Activated CD8-positive, alpha-beta memory T cell treated with anti-CD3 and anti-CD28 coated beads for 36 hours (primary cell): Measurements from ENCODE around the gene BNC2. TPM values are rescaled to one million over a fixed set of nuclear protein-coding genes. Genes with fewer than 3 reads are reported as not detected.

Experiments used
- CTCF ChIA-PET: fragments of 350-600 bp; sonication (Branson Sonifier 250); formaldehyde crosslinking; loops from one replicate; lab custom pipeline; 2021; ENCODE audit warnings: antibody characterized with exemption; lab: Charles Lee
- POLR2A ChIA-PET: fragments of 350-600 bp; sonication (Branson Sonifier 250); formaldehyde crosslinking; loops from one replicate; lab custom pipeline; 2021; ENCODE audit warnings: antibody characterized with exemption; lab: Charles Lee
- total RNA-seq, 2 experiments: library from RNA; stranded (reverse); gene quantifications; one replicate each; pipeline ENCODE4 v1.2.3, GENCODE V29; 2021

BNC2 gene
- total RNA-seq, 2 experiments from 2014 or later: not detected

DNA sequence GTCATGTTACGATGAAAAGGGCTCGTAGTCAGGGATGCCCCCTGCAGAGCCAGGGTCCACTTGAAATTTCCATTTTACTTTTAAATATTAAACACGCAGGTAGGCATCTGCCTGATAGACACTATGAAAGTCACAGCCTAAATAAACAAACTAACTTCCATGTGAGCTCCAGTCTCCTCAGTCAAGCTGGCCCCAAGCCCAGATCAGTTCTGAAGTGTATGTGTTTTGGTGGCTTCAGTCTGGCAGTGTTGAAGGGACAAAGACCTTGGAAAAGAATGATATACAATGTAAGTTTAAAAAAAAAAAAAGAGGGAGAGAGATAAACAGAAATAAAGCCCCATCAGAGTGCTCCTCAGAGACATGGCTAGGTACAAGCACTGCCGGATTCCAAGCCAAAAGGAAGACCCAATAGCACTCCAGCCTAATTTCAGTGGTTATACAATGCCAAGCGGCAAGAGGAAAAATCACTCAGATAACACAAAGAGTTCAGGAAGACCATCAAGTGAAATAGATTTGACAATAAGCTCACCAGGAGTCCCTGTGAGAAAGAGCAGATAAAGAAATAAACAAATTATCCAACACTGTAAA is 181.0 kb downstream of the BNC2 start:
- ChIA-PET CTCF (no interaction called here), POLR2A (no interaction called here)

DNA sequence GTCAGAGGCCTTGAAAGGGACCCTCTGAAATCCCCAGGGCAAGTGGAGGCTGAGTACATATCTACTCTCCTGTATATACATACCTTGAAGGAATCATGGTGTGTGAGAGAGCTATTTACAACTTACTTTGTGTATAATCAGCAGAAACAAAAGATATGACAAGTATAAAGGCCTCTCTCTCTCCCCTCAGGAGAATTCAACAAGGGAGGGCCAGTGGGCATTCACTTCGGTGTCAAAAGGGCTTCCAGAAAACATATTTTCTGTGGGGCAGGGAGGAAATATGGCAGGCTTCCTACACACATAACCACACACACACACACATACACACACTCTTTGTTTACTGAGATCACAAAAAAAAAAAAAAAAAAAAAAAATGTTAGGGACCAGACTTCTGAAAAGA is 181.7 kb downstream of the BNC2 start:
- CTCF ChIA-PET: no interaction called here

DNA sequence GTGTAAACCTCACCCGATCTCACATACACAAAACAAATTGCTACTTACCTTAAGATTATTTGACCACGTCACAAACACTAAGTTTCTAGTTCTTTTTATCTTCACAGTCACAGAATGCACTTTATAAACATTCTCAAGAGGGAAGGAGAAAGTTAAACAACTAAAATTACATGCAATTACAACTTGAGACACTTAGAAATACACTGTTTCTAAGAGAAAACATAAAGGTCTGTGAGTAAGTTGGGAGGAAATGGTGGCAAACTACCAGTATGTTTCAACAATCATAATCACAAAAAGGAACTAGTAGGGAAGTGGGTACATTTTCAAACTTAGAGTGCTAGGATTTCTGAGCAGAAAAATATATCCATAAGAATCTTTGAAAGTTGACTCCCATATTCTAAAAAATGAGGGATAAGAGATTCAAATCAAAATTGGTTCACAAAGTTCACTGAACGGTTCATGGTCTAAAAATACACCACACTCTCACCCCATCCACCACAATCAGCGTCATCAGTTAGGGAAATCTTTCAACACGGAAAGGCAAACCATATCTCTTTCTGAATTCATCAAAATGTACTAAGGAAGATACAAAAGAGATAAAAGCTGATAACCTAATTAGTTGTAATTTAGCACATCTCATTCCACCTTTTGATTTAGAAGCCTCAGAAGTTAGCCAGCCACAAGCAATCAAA is 182.6 kb downstream of the BNC2 start:
- ChIA-PET POLR2A (no interaction called here), CTCF (no interaction called here)

More for the DNA sequence above, 181.7 kb downstream of the BNC2 start:
- POLR2A ChIA-PET: no interaction called here

DNA sequence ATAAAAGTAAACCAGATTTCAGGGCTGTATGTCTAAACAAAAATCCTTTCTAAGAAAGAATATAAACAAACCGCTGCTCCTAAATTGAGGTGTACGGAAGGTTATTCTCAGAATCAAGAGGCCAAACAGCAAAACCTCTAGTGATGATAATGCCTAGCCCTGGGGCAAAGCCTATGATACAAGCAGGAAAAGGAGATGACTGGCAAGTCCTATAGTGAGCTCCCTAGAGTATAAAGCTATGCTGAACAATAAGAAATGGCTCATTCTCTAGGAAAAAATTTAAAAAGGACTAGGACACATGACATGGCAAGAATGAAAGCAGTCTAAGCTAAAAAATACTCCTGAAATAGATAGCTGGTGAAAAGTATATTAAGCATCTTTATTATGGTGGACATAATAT is 187.1 kb downstream of the BNC2 start:
- CTCF ChIA-PET: no interaction called here
- POLR2A ChIA-PET: no interaction called here

DNA sequence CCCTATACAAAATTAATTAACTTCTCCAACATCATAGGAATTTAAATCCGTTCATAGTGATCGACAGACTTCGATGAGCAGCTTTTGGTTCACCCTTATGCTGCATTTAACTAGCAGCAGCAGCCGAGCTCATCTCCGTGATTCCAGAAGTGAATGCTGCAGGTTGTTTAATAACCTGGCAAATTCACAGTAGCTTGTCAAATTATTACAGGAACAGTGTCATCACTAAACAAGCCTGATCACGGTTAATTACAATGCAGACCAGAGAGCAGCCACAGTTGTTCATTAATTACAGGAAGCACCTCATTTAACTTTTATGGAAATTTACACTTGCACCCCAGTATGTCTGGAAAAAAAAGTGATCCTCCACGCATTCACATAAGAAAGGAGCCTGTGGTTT is 188.2 kb downstream of the BNC2 start:
- CTCF ChIA-PET: no interaction called here
- POLR2A ChIA-PET: no interaction called here

DNA sequence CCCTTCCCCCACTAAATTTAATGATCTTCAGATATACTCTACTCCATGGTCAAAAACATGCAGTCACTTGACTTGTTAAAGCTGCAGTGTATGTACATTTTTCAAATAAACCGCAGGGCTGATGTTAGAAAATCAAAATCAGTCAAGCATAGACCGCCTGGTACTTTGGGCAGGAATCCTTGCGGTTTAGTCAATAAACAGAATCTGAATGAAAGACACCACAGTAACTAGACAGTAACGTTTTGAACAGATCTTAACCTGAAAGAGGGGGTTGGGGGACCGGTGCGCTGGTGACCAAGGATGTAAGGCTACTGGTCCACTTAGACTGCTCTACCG is 188.8 kb downstream of the BNC2 start:
- POLR2A ChIA-PET: no interaction called here
- CTCF ChIA-PET: no interaction called here

DNA sequence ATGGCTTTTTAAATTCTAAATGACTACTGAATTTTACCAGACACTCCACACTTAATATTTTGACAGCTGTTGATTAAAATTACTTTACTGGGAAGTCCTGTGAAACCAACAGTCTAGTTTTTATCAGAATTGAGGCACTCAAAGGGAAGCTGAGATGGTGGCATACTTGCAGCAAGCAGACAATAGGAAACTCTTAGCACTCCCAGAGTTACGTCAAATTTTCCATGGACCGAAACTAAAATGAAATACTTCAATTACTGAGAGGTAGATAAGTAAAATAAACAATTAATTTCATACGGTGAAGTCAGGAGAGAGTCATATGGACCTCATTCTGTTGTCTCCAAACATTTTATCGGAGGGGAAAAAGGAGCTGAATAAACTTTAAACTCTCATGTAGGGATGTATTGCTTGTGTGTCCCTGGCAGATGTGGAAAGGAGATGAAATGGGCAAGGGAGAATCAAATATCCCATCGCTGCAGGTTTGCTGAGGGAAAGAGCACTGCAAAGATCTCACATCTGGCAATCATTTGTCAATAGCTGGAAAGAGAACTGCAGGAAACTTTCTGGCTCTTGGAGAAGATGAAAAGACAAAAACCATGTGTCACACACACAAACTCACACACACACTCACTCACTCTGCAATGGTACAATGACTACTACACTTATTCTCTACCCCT is 189.4 kb downstream of the BNC2 start:
- ChIA-PET CTCF (interaction anchor here (0.5 kb wide), 1 partner anchor 396 kb away, joined by 3 read pairs; no protein-coding TSS in a partner anchor), POLR2A (no interaction called here)

DNA sequence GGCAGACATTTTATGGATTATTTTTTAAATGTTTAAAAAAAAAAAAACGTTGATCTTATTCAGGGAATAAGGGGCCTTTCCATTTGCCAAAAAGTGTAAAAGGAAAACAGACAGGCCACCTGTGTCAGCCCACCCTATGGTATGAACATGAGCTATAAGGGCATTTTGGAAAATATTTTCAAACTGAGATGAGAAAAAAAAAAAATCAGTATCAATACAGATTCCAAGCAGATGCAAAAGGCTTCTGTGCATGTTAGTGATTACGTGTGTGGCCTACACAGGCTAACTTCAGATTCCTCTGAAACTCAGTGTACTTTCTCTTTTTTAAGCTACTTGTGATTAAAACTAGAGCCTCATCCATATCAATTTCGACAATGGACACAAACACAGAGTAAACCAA is 189.9 kb downstream of the BNC2 start:
- CTCF ChIA-PET: interaction anchor here (0.5 kb wide), 1 partner anchor 397 kb away, joined by 3 read pairs; no protein-coding TSS in a partner anchor

DNA sequence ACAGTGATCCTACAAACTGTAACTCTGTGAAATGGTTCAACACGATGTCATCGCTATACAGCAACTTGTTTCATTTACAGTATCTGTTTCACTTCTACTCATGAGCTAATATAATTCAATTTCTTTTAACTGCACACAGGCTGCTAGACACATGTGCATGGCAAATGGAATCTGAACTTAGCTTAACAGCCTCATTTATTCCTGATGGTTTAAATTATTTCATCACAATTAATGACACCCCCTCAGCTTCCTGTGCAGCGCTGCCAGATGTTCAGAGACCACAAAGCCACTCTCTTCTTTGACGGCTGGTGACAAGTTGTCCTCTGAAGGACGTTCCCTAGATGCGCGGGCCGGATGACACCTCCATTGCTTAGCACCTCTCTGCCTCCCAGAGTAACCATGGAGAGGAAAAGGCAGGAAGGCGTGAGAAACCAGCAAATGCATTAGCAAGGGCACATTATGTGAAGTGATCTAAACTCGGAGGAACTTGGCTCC is 191.1 kb downstream of the BNC2 start:
- ChIA-PET CTCF (no interaction called here), POLR2A (no interaction called here)

More for the DNA sequence above, 189.9 kb downstream of the BNC2 start:
- POLR2A ChIA-PET: no interaction called here

DNA sequence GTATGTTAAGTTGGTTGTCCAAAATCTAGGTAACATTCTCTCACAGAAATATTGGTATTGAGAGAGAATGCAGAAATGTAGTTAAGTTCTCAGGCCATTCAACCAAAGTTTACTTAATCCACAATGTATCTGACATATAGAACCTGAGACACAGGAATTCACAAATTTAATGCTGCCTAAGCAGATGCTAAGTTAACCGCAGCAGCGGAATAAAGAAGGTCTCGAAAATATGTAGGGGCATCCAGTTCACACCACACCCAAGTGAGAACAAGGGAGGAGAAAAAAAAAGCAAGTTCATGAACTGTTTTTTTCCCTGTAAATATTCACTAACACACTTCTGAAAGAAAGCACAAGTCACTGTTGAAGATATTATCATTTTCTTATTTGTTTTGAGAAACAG is 194.0 kb downstream of the BNC2 start:
- ChIA-PET POLR2A (no interaction called here), CTCF (no interaction called here)

DNA sequence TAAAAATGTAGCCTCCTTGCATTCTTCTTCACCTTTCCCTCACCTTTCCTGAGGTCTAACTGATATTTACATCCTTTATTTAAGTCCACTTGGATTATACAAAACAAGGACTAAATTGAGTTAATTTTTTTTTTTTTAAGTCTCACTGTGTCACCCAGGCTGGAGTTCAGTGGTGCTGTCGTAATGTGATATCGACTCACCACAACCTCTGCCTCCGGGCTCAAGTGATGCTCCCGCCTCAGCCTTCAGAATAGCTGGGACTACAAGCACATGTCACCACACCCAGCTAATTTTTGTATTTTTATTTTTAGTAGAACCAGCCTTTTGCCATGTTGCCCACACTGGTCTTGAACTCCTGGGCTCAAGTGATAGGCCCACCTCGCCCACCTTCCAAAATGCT is 195.3 kb downstream of the BNC2 start:
- POLR2A ChIA-PET: no interaction called here
- CTCF ChIA-PET: no interaction called here

DNA sequence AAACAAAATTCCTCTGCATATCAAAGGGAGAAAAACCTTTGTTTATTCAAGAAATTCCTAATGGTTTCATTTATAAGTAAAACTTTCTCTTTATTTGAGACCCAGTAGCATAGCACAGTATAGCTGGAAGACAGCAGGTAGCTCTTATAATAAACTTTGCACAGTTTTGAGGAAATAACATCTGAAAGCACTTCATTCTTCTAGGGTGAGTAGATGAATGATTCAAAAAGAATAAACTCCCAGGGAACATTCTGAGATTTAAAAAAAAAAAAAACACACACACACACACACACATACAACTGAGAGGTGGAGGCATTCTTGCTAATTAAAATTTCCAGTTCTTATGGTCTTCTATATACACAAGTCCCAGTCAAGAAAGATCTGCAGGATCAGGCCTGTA is 197.3 kb downstream of the BNC2 start:
- ChIA-PET POLR2A (no interaction called here), CTCF (no interaction called here)

DNA sequence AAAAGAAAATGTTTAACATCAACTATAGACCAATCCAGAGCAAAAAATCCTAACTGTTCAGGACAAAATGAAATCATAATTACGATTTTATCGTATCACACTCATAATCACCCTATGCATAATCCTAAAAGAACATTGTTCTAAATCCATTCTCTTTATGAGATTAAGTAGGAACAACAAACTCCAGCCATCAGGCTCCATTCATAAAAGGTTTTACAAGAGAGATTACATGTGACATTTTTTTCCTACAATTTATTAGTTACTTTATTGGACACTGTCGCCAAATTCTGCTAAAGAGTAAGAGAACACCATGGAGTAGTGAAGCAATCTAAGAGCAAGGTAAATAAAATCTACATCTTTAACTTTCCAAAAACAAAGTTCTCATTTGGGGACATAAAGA is 198.0 kb downstream of the BNC2 start:
- POLR2A ChIA-PET: no interaction called here

DNA sequence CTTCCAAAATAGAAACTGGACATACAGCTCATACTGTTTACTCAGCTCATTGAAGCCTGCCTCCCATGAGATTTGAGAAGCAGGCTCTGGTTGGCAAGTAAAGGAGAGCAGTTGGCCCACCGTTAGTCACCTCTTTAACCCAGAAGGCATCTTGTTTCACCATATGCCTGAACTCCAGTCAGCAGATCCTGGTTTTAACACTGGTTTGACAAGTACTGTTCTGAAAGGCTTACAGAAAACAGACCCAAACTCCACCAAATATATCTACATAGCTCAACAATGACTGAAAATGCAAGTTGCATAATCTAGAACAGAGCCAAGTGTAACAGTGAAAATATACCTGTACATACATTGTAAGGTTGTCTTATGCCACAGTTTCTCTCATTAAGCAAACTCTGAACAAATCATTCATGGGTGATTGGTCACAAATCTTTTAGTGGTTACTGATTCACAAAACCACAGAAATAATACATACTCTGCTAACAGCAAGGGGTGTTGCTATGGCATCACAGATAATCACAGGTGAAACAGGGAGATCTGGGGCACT is 198.8 kb downstream of the BNC2 start:
- POLR2A ChIA-PET: no interaction called here
- CTCF ChIA-PET: no interaction called here

More for the DNA sequence above, 198.0 kb downstream of the BNC2 start:
- CTCF ChIA-PET: no interaction called here

DNA sequence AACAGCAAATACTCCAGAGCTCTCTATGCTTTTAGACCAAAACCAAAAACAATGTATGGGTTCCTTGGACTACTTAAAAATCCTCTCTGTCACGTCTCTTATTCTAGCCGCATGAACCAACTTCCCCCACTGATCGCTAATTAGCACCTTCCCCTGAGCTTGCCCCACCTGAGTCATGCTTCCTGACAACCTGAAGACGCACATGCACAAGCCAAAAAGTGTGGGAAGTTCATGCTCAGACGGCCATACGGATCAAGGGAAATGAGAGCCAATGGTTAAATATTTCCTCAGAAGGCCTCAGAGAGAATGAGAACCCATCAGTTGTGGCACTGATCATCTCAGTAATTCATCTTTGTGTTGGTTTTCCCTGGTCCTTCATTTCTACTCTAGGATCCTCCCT is 199.7 kb downstream of the BNC2 start:
- POLR2A ChIA-PET: no interaction called here
- CTCF ChIA-PET: no interaction called here

DNA sequence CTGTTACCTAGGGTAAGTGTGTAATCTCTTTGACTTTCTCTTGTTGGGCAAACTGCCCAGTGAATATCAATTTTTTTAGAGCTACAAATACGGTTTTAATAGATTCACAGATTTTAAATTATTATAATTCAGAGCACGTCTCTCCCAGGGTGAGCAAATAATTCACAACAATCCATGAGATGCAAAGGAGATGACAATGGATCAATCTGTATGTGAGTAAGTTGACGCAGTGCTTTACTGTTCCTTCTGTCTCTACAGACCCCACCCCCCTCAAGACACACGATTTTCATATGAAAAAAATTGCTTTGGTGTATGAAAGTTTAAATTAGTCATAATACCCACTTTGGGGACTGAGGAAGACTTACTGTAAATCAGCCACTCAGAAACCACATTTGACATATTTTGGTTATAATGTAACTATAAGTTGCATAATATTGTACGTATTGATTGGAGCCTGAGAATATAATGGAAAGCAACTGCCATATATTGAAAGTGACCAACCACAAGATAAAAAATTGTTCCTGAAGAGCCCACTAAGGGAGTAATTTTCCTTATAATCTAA is 201.7 kb downstream of the BNC2 start:
- ChIA-PET CTCF (no interaction called here), POLR2A (no interaction called here)

DNA sequence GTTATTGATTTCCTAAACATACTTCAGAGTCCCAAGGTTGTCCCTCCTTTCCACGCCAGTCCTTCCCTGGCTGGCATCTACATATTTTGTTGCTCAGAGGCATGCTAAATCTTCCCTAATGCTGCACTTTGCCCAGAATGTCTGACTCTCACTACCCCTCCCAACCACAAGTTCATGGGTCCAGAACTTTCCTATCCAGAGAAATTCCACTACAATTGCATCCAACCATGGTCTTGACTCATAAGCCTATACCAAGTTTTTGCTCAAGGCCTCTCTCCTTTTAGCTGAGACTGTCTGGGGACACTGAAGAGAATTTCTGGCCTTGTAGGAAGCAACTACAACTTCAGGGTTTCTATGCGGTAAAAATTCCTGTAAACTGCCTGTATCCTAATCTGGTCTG is 206.3 kb downstream of the BNC2 start:
- ChIA-PET CTCF (no interaction called here), POLR2A (no interaction called here)

DNA sequence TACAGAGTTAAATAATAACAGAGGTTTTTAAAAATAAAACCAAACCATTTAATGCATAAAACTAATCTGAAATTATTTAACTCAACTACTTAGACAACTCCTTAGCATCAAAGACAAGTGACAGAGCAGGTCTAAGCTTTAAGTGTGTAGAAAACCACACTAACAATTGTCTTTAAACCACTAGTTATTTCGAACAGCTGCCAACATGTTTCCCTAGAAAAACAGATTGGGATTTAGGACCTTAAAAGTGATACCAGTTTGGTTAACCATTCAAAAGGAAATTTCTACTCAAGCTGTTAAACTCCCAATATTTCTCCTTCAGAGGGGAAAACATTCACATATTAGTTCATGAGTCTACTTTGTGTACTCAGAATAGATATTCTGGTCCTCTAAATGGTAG is 208.7 kb downstream of the BNC2 start:
- POLR2A ChIA-PET: no interaction called here

DNA sequence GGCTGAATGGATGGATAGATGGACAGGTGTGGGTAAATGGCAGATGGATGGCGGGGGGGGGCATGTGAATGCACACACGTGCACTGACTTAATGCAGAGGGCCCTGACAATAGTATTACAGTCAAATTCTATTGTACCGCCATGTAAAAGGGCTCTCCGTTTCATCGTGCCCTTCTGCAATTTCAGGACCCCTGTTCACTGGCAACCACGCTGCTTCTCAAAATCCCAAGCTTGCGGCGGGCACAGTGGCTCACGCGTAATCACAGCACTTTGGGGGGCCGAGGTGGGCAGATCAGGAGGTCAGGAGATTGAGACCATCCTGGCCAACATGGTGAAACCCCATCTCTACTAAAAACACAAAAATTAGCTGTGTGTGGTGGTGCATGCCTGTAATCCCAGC is 211.4 kb downstream of the BNC2 start:
- POLR2A ChIA-PET: no interaction called here
- CTCF ChIA-PET: no interaction called here

More for the DNA sequence above, 208.7 kb downstream of the BNC2 start:
- CTCF ChIA-PET: no interaction called here

DNA sequence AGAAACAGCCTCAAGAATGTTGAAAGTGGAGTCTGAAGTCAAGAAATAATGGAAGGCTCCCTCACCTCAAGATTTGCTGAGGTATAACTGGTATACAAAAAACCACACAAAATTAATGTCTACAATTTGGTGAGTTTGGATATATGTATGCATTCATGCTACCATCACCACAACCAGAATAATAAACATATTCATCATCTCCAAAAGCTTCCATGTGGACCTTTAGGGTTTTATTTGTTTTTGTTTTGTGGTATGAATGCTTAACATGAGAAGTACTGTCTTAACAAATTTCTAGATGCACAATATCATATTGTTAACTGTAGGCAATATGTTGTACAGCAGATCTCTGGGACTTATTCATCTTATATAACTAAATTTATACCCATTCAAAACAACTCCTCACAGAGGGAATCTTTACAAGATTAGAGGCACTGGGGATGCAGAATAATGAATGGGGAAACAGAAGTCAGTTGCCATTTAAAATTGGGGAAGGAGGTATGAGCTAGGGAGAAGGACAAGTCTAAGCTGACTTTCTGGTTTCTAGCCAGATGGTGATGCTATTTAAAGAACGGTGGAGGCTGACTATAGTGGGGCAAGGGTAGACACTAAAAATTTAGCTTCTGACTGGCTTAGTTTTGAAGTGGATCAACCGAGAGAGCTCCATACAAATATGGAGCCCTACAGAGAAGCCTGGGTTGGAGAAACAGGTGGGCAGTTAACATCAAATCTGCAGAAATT is 213.9 kb downstream of the BNC2 start:
- POLR2A ChIA-PET: no interaction called here
- CTCF ChIA-PET: no interaction called here
